Measurements from ENCODE around the gene SIX2. TPM values are rescaled to one million over a fixed set of nuclear protein-coding genes. Genes with fewer than 3 reads are reported as not detected.
A peak's percentile ranks its signal among the peaks of the same experiment; 100 is the strongest.

The SIX2 gene
- total RNA-seq, 4 donors from 2014 or later: 0.58 TPM; not detected in 3

GRCh38 chr2:44996356-44996755 lies 12.9 kb downstream of the SIX2 start:
- intact Hi-C loops (cut with DNase I; ENCODE audit: low total_unique reads): no loop called here
- TF ChIP-seq, protein P1, sequence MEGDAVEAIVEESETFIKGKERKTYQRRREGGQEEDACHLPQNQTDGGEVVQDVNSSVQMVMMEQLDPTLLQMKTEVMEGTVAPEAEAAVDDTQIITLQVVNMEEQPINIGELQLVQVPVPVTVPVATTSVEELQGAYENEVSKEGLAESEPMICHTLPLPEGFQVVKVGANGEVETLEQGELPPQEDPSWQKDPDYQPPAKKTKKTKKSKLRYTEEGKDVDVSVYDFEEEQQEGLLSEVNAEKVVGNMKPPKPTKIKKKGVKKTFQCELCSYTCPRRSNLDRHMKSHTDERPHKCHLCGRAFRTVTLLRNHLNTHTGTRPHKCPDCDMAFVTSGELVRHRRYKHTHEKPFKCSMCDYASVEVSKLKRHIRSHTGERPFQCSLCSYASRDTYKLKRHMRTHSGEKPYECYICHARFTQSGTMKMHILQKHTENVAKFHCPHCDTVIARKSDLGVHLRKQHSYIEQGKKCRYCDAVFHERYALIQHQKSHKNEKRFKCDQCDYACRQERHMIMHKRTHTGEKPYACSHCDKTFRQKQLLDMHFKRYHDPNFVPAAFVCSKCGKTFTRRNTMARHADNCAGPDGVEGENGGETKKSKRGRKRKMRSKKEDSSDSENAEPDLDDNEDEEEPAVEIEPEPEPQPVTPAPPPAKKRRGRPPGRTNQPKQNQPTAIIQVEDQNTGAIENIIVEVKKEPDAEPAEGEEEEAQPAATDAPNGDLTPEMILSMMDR (IDR thresholded peaks at IDR 0.05): no peak
- no peak for TF ChIP-seq POLR2A (IDR thresholded peaks at IDR 0.05)
- WGBS, 2 donors: 81 to 86% methylated on average over 6 of the region's 6 CpGs
- no peak overlapping the region for H3K4me3 ChIP-seq (ENCODE audit: low read depth, poor library complexity, severe bottlenecking)
- peak in 1 of 2 donors; percentile 68 for DNase-seq (ENCODE audit: low spot score in 2 of 2)

- H3K4me3 ChIP-seq (ENCODE audit: low read depth, poor library complexity, severe bottlenecking): no peak overlapping the region
- WGBS, 2 donors: 92 to 96% methylated on average over 1 of the region's 1 CpG
- intact Hi-C loops (cut with DNase I; ENCODE audit: low total_unique reads): no loop called here
- peak in 1 of 2 donors; percentile 20 for DNase-seq (ENCODE audit: low spot score in 2 of 2)
- TF ChIP-seq, protein P1 (IDR thresholded peaks at IDR 0.05): no peak
- TF ChIP-seq POLR2A (IDR thresholded peaks at IDR 0.05): no peak
Measured at GRCh38 chr2:44994377-44994776, 14.9 kb downstream of the SIX2 start.

DNA sequence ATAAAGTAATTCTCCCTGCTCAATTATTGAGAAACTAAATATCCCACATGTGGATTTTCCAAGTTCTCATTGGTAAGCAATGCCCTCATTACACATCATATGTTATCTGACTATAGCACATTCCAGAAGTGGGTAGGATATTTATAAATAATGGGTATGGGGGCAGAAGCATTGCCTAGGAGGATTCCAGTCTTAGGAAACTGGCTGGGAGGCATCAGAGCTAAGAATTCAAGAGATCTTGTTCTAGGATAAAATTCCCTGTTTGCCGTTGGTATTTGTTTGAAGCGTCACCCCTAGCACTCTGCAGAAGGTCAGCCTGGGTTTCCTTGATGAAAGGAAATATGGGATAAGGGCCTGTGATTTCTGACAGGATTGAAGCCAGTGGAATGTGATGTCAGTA lies 20.1 kb downstream of the SIX2 start:
- TF ChIP-seq, protein P1 (IDR thresholded peaks at IDR 0.05): no peak
- TF ChIP-seq POLR2A (IDR thresholded peaks at IDR 0.05): no peak
- 83 to 84% methylated on average over 2 of the region's 2 CpGs for whole genome bisulfite sequencing, 2 donors
- intact Hi-C loops (cut with DNase I; ENCODE audit: low total_unique reads): no loop called here
- DNase-seq (ENCODE audit: low spot score in 2 of 2): no peak
- H3K4me3 ChIP-seq (ENCODE audit: low read depth, poor library complexity, severe bottlenecking): no peak overlapping the region

- 75 to 78% methylated on average over 9 of the region's 9 CpGs for WGBS, 2 donors
- TF ChIP-seq, protein P1 (IDR thresholded peaks at IDR 0.05): no peak
- no peak for TF ChIP-seq POLR2A (IDR thresholded peaks at IDR 0.05)
- H3K4me3 ChIP-seq (ENCODE audit: low read depth, poor library complexity, severe bottlenecking): no peak overlapping the region
Measured at GRCh38 chr2:44983836-44984604, 25.2 kb downstream of the SIX2 start.

GRCh38 chr2:44981714-44982108 lies 27.5 kb downstream of the SIX2 start:
- no peak for TF ChIP-seq POLR2A (IDR thresholded peaks at IDR 0.05)
- TF ChIP-seq, protein P1 (IDR thresholded peaks at IDR 0.05): no peak
- WGBS, 2 donors: 11 to 12% methylated on average over 14 of the region's 14 CpGs
- peak; percentile 69 to 93 for DNase-seq (ENCODE audit: low spot score in 2 of 2)
- intact Hi-C loops (cut with DNase I; ENCODE audit: low total_unique reads): no loop called here
- no peak overlapping the region for H3K4me3 ChIP-seq (ENCODE audit: low read depth, poor library complexity, severe bottlenecking)

More at GRCh38 chr2:44983836-44984604, 25.2 kb downstream of the SIX2 start:
- DNase-seq (ENCODE audit: low spot score in 2 of 2): peak in 1 of 2 donors; percentile 28
- intact Hi-C loops (cut with DNase I; ENCODE audit: low total_unique reads): no loop called here

Data from lower leg skin (tissue), 4 donors.